Central memory CD8-positive, alpha-beta T cell (primary cell): ENCODE measurements around the gene FRMD4A.

Experiments used
- ATAC-seq: fragments of 150-1000 bp; cut with Tn5 transposase; replicated peaks from 2 replicates; pipeline ENCODE4 v1.10.0; 2022; ENCODE audit warnings: mild to moderate bottlenecking, moderate FRiP score, moderate number of reproducible peaks; ENCODE audit not compliant: poor library complexity, severe bottlenecking; ENCODE audit errors: extremely low read depth
- DNase-seq, 2 donors: peaks; one replicate each; pipeline ENCODE4 v3.0.0; 2021; ENCODE audit warnings: low spot score in 2 of 2
- H3K27ac Mint-ChIP-seq: one replicate; pipeline ENCODE4 v1.8.0; 2022; ENCODE audit warnings: low read depth, mild to moderate bottlenecking, moderate library complexity, mixed read lengths
- H3K27me3 Mint-ChIP-seq: one replicate; pipeline ENCODE4 v1.8.0; 2022; ENCODE audit warnings: mixed read lengths
- H3K36me3 Mint-ChIP-seq: one replicate; pipeline ENCODE4 v1.8.0; 2022; ENCODE audit warnings: mild to moderate bottlenecking, moderate library complexity, mixed read lengths; ENCODE audit not compliant: insufficient read depth
- H3K4me1 Mint-ChIP-seq: one replicate; pipeline ENCODE4 v1.8.0; 2022; ENCODE audit warnings: mixed read lengths
- H3K4me3 Mint-ChIP-seq: one replicate; pipeline ENCODE4 v1.8.0; 2022; ENCODE audit warnings: mild to moderate bottlenecking, moderate library complexity, mixed read lengths
- H3K9me3 Mint-ChIP-seq: one replicate; pipeline ENCODE4 v1.8.0; 2022; ENCODE audit warnings: mixed read lengths

Gene FRMD4A

GRCh38 chr10:13990392-13990805, 340.3 kb downstream of the FRMD4A start:
- Mint-ChIP-seq H3K27ac (no peak overlapping the region), H3K4me3 (no peak overlapping the region), H3K36me3 (no peaks in the 10 kb centered on the region), H3K9me3 (no peaks in the 10 kb centered on the region), H3K27me3 (no peaks in the 10 kb centered on the region), H3K4me1 (peaks cover 8% of the 10 kb centered on the region)
- ATAC-seq (no peak), DNase-seq (no peak)

GRCh38 chr10:13989616-13990015, 341.1 kb downstream of the FRMD4A start:
- Mint-ChIP-seq H3K27me3 (no peaks in the 10 kb centered on the region), H3K4me1 (peaks cover 8% of the 10 kb centered on the region), H3K4me3 (no peak overlapping the region), H3K36me3 (no peaks in the 10 kb centered on the region), H3K27ac (no peak overlapping the region), H3K9me3 (no peaks in the 10 kb centered on the region)
- DNase-seq (no peak), ATAC-seq (no peak)

- no peak for ATAC-seq
Observed at GRCh38 chr10:13987446-13987845, 343.3 kb downstream of the FRMD4A start.

GRCh38 chr10:13984647-13985155, 346.0 kb downstream of the FRMD4A start:
- H3K27ac Mint-ChIP-seq, result no peak overlapping the region
- H3K4me3 Mint-ChIP-seq, result no peak overlapping the region
- H3K27me3 Mint-ChIP-seq, result no peaks in the 10 kb centered on the region
- no peaks in the 10 kb centered on the region for H3K36me3 Mint-ChIP-seq
- H3K9me3 Mint-ChIP-seq, result no peaks in the 10 kb centered on the region
- ATAC-seq, result no peak
- DNase-seq, result no peak
- H3K4me1 Mint-ChIP-seq, result peaks cover 8% of the 10 kb centered on the region

More at GRCh38 chr10:13987446-13987845, 343.3 kb downstream of the FRMD4A start:
- no peak overlapping the region for H3K27ac Mint-ChIP-seq
- H3K36me3 Mint-ChIP-seq, result no peaks in the 10 kb centered on the region
- H3K4me1 Mint-ChIP-seq, result peaks cover 8% of the 10 kb centered on the region
- no peak overlapping the region for H3K4me3 Mint-ChIP-seq
- no peaks in the 10 kb centered on the region for H3K9me3 Mint-ChIP-seq
- no peak for DNase-seq
- H3K27me3 Mint-ChIP-seq, result no peaks in the 10 kb centered on the region

- H3K27me3 Mint-ChIP-seq, result no peaks in the 10 kb centered on the region
- no peak overlapping the region for H3K4me3 Mint-ChIP-seq
- no peak for ATAC-seq
- no peak for DNase-seq
- H3K9me3 Mint-ChIP-seq, result no peaks in the 10 kb centered on the region
- no peak overlapping the region for H3K27ac Mint-ChIP-seq
- H3K4me1 Mint-ChIP-seq, result peaks cover 8% of the 10 kb centered on the region
- no peaks in the 10 kb centered on the region for H3K36me3 Mint-ChIP-seq
Observed at GRCh38 chr10:13983035-13983434, 347.7 kb downstream of the FRMD4A start.

GRCh38 chr10:13978533-13979115, 352.1 kb downstream of the FRMD4A start:
- H3K36me3 Mint-ChIP-seq, result no peaks in the 10 kb centered on the region
- H3K4me1 Mint-ChIP-seq, result no peaks in the 10 kb centered on the region
- no peak for DNase-seq
- H3K27ac Mint-ChIP-seq, result no peak overlapping the region
- no peak for ATAC-seq
- H3K4me3 Mint-ChIP-seq, result no peak overlapping the region
- no peaks in the 10 kb centered on the region for H3K9me3 Mint-ChIP-seq
- no peaks in the 10 kb centered on the region for H3K27me3 Mint-ChIP-seq

GRCh38 chr10:13977861-13978532, 352.7 kb downstream of the FRMD4A start:
- no peaks in the 10 kb centered on the region for H3K36me3 Mint-ChIP-seq
- no peaks in the 10 kb centered on the region for H3K4me1 Mint-ChIP-seq
- no peak overlapping the region for H3K4me3 Mint-ChIP-seq
- H3K9me3 Mint-ChIP-seq, result no peaks in the 10 kb centered on the region
- ATAC-seq (no peak), DNase-seq (no peak)
- H3K27ac Mint-ChIP-seq, result no peak overlapping the region
- H3K27me3 Mint-ChIP-seq, result no peaks in the 10 kb centered on the region

GRCh38 chr10:13973742-13974141, 357.0 kb downstream of the FRMD4A start:
- no peaks in the 10 kb centered on the region for H3K4me1 Mint-ChIP-seq
- no peak for ATAC-seq
- no peak overlapping the region for H3K4me3 Mint-ChIP-seq
- no peak for DNase-seq
- H3K36me3 Mint-ChIP-seq, result no peaks in the 10 kb centered on the region
- no peak overlapping the region for H3K27ac Mint-ChIP-seq
- H3K9me3 Mint-ChIP-seq, result no peaks in the 10 kb centered on the region
- no peaks in the 10 kb centered on the region for H3K27me3 Mint-ChIP-seq

GRCh38 chr10:13972609-13973008, 358.1 kb downstream of the FRMD4A start:
- no peaks in the 10 kb centered on the region for H3K9me3 Mint-ChIP-seq
- H3K27me3 Mint-ChIP-seq, result no peaks in the 10 kb centered on the region
- ATAC-seq, result no peak
- no peak for DNase-seq
- H3K4me3 Mint-ChIP-seq, result no peak overlapping the region
- no peak overlapping the region for H3K27ac Mint-ChIP-seq
- H3K36me3 Mint-ChIP-seq, result no peaks in the 10 kb centered on the region
- H3K4me1 Mint-ChIP-seq, result no peaks in the 10 kb centered on the region

- Mint-ChIP-seq H3K9me3 (no peaks in the 10 kb centered on the region), H3K4me3 (no peak overlapping the region), H3K27ac (no peak overlapping the region), H3K27me3 (peaks cover 5% of the 10 kb centered on the region), H3K4me1 (no peaks in the 10 kb centered on the region), H3K36me3 (no peaks in the 10 kb centered on the region)
- ATAC-seq, result no peak
- DNase-seq, result no peak
Observed at GRCh38 chr10:13971601-13972475, 358.9 kb downstream of the FRMD4A start.

GRCh38 chr10:13970957-13971353, 359.8 kb downstream of the FRMD4A start:
- DNase-seq (no peak), ATAC-seq (no peak)
- no peaks in the 10 kb centered on the region for H3K9me3 Mint-ChIP-seq
- no peak overlapping the region for H3K4me3 Mint-ChIP-seq
- no peak overlapping the region for H3K27ac Mint-ChIP-seq
- no peaks in the 10 kb centered on the region for H3K36me3 Mint-ChIP-seq
- no peaks in the 10 kb centered on the region for H3K4me1 Mint-ChIP-seq
- peaks cover 11% of the 10 kb centered on the region for H3K27me3 Mint-ChIP-seq

- H3K36me3 Mint-ChIP-seq, result no peaks in the 10 kb centered on the region
- ATAC-seq, result no peak
- H3K4me3 Mint-ChIP-seq, result no peak overlapping the region
Observed at GRCh38 chr10:13970236-13970956, 360.3 kb downstream of the FRMD4A start.

More at GRCh38 chr10:13970236-13970956, 360.3 kb downstream of the FRMD4A start:
- H3K9me3 Mint-ChIP-seq, result no peaks in the 10 kb centered on the region
- H3K4me1 Mint-ChIP-seq, result no peaks in the 10 kb centered on the region
- DNase-seq, result no peak
- H3K27ac Mint-ChIP-seq, result no peak overlapping the region
- peaks cover 11% of the 10 kb centered on the region for H3K27me3 Mint-ChIP-seq
